Adrenal gland (tissue), 12 donors: Measurements from ENCODE around the gene AGBL3. TPM values are rescaled to one million over a fixed set of nuclear protein-coding genes. Genes with fewer than 3 reads are reported as not detected.

ENCODE experiments used
- DNase-seq, 7 donors: peaks; one replicate each; pipeline ENCODE4 v3.0.0-alpha.2; 2019 to 2020
- H3K27ac ChIP-seq, 5 donors: fragments of 200-600 bp; sonication (generic) in 4 of 5; 1 replicate in 3 of 5; 2 replicates in 2 of 5; pipeline versions ENCODE4 v1.5.1 to v1.8.0; 2016 to 2020; ENCODE audit warnings: mild to moderate bottlenecking in 1 of 5
- H3K27me3 ChIP-seq: fragments of 200-600 bp; 2 replicates; pipeline ENCODE4 v1.8.0; 2021
- H3K36me3 ChIP-seq, 2 donors: fragments of 200-600 bp; replicated peaks in 1 of 2; 1 replicate in 1 of 2; 2 replicates in 1 of 2; pipeline versions ENCODE4 v1.5.1 to v1.8.0; 2018 to 2022
- H3K4me1 ChIP-seq, 2 donors: fragments of 200-600 bp; replicated peaks in 1 of 2; 1 replicate in 1 of 2; 2 replicates in 1 of 2; pipeline versions ENCODE4 v1.5.1 to v1.8.0; 2018 to 2021
- H3K4me3 ChIP-seq, 4 donors: fragments of 200-600 bp; sonication (generic) in 3 of 4; one replicate each; pipeline ENCODE4 v1.5.1; 2016 to 2018
- H3K9me3 ChIP-seq, 3 donors: fragments of 200-600 bp; sonication (generic) in 1 of 3; replicated peaks in 1 of 3; 1 replicate in 2 of 3; 2 replicates in 1 of 3; pipeline versions ENCODE4 v1.5.1 to v1.8.0; 2016 to 2021
- CTCF ChIP-seq, 6 experiments: fragments of 450-650 bp in 4 of 6; fragments of 200-600 bp in 2 of 6; sonication (generic) in 1 of 6; IDR thresholded peaks; 1 replicate in 5 of 6; 2 replicates in 1 of 6; pipeline versions ENCODE4 v1.5.1 to v1.8.0; 2016 to 2021; ENCODE audit warnings: antibody characterized with exemption in 6 of 6, mild to moderate bottlenecking in 2 of 6, moderate library complexity in 1 of 6
- POLR2A ChIP-seq, 2 donors: fragments of 450-650 bp; IDR thresholded peaks; one replicate each; pipeline ENCODE4 v1.6.1; 2017; ENCODE audit warnings: antibody characterized with exemption in 2 of 2, mild to moderate bottlenecking in 2 of 2, moderate library complexity in 1 of 2
- WGBS, 4 donors: extraction: QIAGEN DNeasy Blood & Tissue Kit in 2 of 4; methylation state at CpG; one replicate each; pipeline versions ENCODE4 v1.1.5 to v1.1.7; 2013 to 2017; 5-methylcytosine and 5-hydroxymethylcytosine counted together
- intact Hi-C, 2 donors: fragments of 100-400 bp; cut with DNase I; formaldehyde crosslinking; loops; one replicate each; pipeline versions ENCODE4 v1.14.1 to v1.15.0; 2022 to 2023
- polyA plus RNA-seq, 3 donors: library from polyadenylated mRNA; stranded (reverse); fragments of 200-250 nt in 2 of 3; fragments of 350-450 nt in 1 of 3; fragmentation: Illumina TruSeq in 1 of 3; extraction: RNeasy Lipid Tissue Mini Kit (QIAGEN cat#74804) in 1 of 3; gene quantifications; one replicate each; pipeline ENCODE4 v1.2.3, GENCODE V29; 2013 to 2014
- total RNA-seq, 9 donors: library from RNA; depleted of rRNA in 4 of 9; stranded (reverse); fragments of >200 nt in 4 of 9; fragments of 120-200 nt in 1 of 9; fragmentation: NEBNext Ultra II Directional in 1 of 9; extraction: Animal tissue kit (Norgen Biotek cat#: 25700) in 1 of 9; gene quantifications; one replicate each; pipeline versions ENCODE4 v1.1.0 to v1.2.4, GENCODE V29; 2013 to 2023
- donor health status: healthy with polysubstance abuse.
- donor health status: Bipolar disorder and iron deficiency.
- donor health status: DM: yes; HTN: yes; CAD: no.
- donor health status: DM: no; HTN: no; CAD: no.
- donor health status: DM: no; HTN: no; CAD: no.
- donor health status: DM: yes; HTN: yes; CAD: no.

Gene AGBL3
- total and polyA plus RNA-seq, 12 donors = 0.28 to 7.3 (median 1.9) TPM

DNA sequence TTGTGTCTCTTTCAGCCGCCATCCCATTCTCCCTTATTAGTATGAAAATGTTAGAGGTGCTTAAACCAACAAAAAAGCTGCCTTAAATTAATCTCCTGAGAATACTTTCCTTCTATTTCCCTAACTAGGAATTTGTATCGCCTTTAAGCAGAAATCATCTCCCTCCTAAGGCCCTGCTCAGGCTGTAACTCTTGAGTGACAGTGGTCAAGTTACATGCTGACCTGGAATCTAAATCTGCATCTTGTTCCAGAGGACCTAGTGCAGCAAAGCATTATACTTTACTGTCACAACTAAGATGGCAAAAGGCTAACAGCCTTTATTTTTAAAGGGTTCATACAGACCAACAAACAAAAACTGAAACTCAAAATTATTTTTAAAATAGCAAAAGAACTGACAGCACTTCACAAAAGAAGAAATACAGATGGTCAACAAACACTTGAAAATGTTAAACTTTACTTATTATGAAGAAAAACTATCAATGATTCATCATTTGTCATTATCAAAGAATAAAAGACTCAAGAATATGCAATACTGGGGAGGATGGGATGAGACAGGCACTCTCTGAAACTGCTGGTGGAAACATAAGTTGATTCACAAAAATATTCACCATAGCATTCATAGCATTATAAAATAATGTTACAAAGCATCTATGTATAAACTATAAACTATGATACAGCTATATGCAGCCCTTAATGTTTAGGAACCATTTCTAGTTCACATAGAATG lies 173.2 kb downstream of the AGBL3 start:
- peaks cover 23 to 36% of the 10 kb centered on the region in 2 donors for H3K4me1 ChIP-seq
- H3K9me3 ChIP-seq = peaks cover 0 to 10% (median 0%) of the 10 kb centered on the region in 3 donors
- no peak overlapping the region for H3K4me3 ChIP-seq
- intact Hi-C loops = loop anchor here (10.0 kb wide), 3 partner anchors 165 to 465 kb away; partner anchors contain the start of gene AGBL3 (in 1 of the 2)
- WGBS, 4 donors = 82 to 88% (median 87%) methylated on average over 2 of the region's 2 CpGs
- H3K27me3 ChIP-seq = no peaks in the 10 kb centered on the region
- no peak for DNase-seq
- H3K27ac ChIP-seq = peak overlapping the region; percentile 43 to 85 (median 77)
- H3K36me3 ChIP-seq = no peaks in the 10 kb centered on the region
- TF ChIP-seq POLR2A (IDR thresholded peaks at IDR 0.05) = no peak
- TF ChIP-seq CTCF (IDR thresholded peaks at IDR 0.05) = no peak

DNA sequence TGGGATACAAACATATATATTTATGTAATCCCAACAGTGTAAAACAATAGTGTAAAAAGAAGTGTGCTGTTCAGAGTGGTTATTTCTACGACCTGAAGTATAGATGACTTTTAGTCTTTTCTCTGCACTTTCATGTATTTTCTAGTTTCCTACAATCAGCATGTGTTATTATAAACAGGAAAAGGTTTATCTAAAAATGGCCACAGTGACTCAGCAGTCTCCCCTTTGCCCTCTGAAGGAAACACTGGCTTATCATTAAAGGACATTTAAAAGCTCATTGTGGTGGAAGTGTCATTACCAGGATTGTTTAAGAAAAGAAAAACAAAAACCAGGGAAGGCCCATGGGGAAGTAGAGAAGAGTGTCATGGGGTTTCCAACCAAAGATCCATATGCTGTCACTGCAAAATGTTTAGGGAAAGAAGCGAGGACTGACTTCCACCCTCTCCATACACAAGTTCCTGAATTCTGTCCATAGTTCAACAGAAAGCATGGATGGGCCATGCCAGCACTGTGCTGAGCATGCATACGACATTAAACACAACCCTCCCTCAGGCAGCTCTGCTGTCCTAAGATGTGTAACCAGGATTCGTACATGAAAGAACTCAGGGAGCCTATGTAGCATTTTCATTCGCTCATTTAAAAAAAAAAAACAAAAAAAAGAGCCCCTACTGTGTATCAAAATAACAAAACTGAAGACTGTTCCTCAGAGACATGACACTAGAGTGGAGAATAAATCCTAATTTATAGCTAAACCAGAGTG lies 174.0 kb downstream of the AGBL3 start:
- Histone ChIP-seq H3K9me3 (peaks cover 0 to 10% (median 0%) of the 10 kb centered on the region in 3 donors), H3K27ac (peak overlapping the region; percentile 43 to 85 (median 77)), H3K4me3 (no peak overlapping the region), H3K36me3 (peaks cover 0 to 6% of the 10 kb centered on the region in 2 donors), H3K4me1 (peaks cover 27 to 44% of the 10 kb centered on the region in 2 donors), H3K27me3 (no peaks in the 10 kb centered on the region)
- peak in 1 of 7 donors; percentile 46 for DNase-seq
- TF ChIP-seq POLR2A (IDR thresholded peaks at IDR 0.05) (no peak), CTCF (IDR thresholded peaks at IDR 0.05) (no peak)
- intact Hi-C loops = loop anchor here (10.0 kb wide), 3 partner anchors 165 to 465 kb away; partner anchors contain the start of gene AGBL3 (in 1 of the 2)
- 51 to 58% (median 55%) methylated on average over 5 of the region's 5 CpGs for WGBS, 4 donors

DNA sequence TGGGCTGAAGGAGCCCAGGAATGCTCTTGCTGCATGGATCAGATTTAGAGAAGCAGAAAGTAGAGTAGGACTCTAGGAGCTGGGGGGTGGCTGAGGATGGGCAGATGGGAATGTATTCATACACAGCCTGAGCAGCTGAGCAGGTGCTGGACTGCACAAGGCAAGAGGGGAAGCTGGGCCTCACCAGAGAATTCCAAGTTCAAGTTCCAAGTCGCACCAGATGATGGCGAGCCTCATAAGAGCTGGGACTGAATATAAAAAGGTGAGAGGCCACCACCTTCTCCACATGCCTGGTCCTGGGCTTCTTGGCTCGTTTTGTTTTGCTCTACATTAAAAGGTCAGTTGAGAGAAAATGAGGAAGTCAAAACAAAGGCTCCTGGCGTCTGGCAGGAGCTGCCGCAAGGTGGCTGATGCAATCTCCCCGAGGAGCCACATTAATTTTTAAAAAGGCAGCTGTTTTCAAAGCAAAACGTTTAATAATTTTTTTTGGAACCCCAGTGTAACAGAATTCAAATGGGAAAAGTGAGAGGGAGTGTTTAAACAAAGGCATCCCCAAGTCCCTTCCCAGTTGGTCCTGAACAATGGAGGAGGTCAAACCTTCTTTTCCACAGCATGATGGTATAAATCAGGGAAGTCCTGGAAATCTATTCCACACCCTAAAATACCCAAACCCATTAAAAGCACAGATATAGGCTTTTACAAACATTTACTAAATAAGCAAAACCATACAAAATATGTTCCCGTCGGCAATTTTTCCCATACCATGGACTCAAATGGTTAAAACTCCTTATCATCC lies 174.7 kb downstream of the AGBL3 start:
- Histone ChIP-seq H3K36me3 (peaks cover 0 to 14% of the 10 kb centered on the region in 2 donors), H3K4me3 (no peak overlapping the region), H3K27me3 (no peaks in the 10 kb centered on the region), H3K4me1 (peaks cover 29 to 46% of the 10 kb centered on the region in 2 donors), H3K9me3 (peaks cover 0 to 6% (median 0%) of the 10 kb centered on the region in 3 donors), H3K27ac (peak overlapping the region; percentile 43 to 85 (median 77))
- TF ChIP-seq CTCF (IDR thresholded peaks at IDR 0.05) = peak in 1 of 6 experiments; percentile 18
- no peak for TF ChIP-seq POLR2A (IDR thresholded peaks at IDR 0.05)
- intact Hi-C loops = loop anchor here (10.0 kb wide), 3 partner anchors 166 to 466 kb away; partner anchors contain the start of gene AGBL3 (in 1 of the 2)
- WGBS, 4 donors = 39 to 53% (median 50%) methylated on average over 9 of the region's 9 CpGs
- DNase-seq = no peak
